HG02973 (cell line): Measurements from ENCODE around the gene UFD1.

ENCODE experiments used
- ATAC-seq: cut with Tn5 transposase; IDR thresholded peaks from one replicate; pipeline ENCODE4 v1.9.1; 2021; ENCODE audit warnings: moderate library complexity; ENCODE audit not compliant: unreplicated experiment

The UFD1 gene

DNA sequence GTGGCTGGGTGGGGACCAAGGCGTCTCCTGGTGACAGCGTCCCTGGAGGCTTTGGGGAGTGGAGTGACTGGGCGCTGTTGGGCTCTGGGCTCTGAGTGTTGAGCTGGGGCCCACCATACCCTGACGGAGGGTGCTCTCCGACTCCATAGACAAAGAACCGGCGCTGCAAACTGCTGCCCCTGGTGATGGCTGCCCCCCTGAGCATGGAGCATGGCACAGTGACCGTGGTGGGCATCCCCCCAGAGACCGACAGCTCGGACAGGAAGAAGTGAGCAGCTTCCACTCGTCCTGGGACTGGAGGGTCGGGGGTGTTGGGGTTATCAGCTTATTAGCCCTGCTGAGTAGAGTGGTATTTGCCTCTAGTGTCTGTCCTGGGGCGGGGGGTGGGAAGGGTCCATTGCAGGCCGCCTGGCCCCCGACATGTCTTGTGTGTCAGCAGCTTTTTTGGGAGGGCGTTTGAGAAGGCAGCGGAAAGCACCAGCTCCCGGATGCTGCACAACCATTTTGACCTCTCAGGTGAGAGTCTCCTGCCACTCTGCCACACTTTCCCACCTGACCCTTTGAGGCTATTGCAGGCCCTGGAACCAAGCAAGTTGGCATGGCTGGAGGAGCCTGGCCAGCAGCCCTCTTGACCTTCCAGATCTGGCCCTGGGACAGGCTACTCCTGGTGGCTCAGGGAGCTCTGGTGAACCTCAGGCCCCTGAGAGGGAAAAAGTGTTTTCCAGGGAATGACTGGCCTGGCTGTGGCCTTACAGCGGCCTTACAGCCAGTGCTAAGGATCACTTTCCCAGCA lies 37.6 kb upstream of the UFD1 start:
- no peak for ATAC-seq

DNA sequence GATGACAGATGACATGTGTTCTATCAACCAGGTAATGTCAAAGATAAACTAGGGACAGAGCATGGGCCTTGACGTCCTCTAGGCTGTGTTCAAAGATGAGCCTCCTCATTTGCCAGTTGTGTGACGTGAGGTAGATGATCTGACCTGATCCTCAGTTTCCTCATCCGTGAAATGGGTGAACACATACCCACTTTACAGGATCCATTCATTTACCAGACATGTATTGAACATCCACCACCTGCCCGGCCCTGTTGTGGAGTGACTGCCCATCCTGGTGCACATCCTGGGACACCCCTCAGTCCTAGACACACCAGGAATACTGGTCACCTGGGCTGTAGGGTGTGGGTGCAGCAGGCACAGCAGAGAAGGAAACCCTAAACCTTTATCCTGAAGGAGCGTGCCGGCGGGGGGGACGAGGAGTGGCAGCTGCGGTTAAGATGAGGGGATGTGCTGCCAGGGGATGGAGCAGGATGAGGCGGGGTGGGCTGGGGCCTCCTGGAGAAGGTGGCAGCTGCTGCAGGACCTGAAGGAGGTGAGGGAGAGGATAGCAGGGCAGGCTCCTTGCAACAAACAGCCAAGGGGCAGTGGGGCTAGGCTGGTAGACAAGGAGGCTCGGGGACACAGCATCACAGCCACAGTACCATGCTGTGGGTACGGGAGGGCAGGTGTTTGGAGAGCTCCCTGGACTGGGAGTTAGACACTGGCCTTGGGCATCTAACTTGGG lies 36.8 kb upstream of the UFD1 start:
- ATAC-seq, result no peak

DNA sequence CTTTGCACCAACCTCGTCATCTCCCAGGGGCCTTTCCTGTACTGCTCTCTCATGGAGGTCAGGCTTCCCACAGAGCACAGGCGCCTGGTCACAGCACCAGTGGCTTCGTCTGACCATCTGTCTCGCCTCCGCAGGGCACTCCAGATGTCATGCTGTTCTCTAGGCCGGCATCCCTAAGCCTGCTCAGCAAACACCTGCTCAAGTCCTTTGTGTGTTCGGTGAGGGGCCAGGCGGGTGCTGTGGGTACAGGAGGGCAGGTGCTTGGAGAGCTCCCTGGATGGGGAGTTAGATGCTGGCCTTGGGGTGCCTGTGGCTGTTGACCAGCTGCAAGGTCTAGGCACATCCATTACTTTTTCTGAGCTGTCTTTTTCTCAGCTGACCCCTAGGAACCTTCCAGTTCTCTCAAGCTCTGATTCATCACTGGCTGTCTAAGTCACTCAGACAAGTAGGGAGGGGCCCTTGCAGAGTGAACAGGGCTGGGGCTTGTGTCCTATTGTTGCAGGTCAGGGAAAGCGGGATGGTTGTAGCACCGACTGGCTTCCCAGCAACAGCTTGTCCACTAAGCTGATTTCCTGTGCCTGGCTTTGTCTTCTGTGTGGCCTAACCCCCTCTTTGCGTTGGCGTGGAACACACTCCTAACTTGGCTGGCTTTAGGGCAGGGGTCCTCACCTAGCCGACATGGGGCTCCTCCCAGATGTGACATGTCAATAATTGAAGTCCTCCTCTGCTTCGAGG lies 36.0 kb upstream of the UFD1 start:
- ATAC-seq, result no peak

DNA sequence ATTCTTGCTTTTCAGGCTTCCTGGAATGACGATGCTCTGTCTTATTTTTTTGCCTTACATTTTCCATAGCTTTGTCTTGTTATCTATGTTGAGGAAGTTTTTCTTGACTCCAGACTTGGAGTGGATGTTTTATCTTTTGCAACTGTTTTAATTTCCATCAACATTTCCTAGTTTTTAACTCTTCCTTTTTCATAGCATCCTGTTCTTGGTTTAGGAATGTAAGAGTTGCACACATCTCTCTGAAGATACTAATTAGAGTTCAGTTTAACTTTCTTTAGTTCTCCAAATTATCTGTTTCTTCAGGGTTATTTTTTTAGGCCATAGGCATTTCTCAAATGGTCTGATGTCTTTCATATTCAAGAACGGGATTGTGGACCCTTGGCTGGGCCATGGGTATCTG lies 34.8 kb upstream of the UFD1 start:
- ATAC-seq, result no peak

DNA sequence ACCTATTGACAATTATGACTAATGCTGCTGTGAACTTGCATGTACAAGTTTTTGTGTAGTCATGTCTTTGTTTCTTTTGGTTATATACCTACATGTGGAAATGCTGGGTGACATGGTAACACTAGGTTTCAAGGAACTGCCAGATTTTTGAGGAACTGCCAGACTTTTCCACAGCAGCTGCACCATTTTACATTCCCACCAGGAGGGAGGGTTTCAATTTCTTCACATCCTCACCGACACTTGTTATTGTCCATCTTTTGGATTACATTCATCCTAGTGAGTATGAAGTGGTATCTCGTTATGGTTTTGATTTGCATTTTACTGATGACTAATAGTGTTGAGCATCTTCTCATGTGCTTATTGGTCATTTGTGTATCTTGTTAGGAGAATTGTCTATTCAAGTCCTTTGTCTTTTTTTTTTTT lies 31.9 kb upstream of the UFD1 start:
- ATAC-seq, result no peak

DNA sequence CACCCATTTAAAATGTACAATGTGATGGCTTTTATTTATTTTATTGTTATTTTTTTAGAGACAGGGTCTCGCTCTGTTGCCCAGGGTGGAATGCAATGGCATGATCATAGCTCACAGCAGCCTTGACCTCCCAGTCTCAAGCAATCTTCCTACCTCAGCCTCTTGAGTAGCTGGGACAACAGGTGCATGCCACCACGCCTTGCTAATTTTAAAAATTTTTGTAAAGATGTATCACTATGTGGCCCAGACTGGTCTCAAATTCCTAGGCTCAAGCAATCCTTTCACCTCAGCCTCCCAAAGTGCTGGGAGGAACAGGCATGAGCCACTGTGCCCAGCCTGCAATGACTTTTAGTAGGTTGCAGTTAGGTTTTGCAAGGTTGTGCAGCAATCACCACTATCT lies 30.9 kb upstream of the UFD1 start:
- no peak for ATAC-seq

DNA sequence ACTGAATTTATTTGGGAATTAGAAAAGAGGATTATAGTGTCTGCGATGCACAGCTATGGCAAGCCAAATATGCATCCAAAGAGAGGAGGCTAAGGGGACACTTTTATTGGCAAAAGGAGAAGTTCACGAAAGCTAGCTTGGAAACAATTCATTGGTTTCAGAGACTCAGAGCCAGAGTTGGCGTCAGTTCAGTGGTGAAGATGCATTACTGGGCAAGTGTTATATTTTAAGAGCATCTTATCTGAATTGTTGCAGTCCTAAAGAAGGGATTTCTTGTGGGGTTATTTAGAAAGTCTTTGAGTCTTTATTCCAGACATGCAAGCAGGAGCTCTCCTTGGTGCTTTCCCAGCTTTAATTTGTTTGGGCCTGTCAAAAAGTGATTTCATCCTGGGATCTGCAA lies 30.2 kb upstream of the UFD1 start:
- no peak for ATAC-seq

DNA sequence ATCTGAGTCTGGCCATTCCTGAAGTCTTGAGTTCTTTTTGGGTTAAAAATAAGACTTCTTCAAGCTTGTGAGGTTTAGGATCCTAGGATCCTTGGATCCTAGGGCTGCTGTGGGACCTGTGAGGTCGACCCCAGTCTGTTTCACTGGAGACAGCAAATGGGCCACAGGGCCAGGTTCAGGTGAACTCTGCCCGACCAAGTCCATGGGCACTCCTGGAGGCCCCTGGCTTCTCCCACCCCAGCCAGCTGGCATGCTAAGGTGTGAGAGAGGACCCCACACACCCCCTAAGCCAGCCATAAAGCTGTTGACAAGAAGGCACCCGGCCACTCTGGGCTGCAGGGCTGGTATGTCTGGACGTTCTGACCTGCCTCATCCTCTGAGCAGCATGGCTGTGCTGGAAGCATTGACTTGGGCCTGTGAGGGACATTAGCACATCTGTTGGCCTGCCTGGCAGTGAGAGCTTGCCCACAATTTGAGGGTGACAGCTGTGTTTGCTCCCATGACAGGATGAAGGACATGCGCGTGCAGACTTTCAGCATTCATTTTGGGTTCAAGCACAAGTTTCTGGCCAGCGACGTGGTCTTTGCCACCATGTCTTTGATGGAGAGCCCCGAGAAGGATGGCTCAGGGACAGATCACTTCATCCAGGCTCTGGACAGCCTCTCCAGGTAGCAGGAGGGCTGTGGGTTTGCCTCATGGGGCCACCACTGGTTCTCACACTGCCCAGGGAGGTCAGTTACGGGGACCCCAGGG lies 29.2 kb upstream of the UFD1 start:
- ATAC-seq, result no peak

DNA sequence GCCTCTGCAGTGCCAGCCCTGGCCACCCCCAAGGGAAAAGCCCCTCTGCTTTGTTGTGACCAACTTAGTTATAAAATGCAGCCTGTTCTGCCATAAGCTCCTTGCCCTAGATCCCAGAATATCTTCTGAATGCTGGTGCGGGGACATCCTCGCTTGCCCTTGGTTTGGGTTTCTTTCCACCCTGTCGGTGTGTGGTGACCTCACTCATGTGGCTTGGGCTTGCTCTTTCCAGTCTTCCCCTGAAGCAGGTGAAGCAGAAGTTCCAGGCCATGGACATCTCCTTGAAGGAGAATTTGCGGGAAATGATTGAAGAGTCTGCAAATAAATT lies 28.5 kb upstream of the UFD1 start:
- no peak for ATAC-seq

DNA sequence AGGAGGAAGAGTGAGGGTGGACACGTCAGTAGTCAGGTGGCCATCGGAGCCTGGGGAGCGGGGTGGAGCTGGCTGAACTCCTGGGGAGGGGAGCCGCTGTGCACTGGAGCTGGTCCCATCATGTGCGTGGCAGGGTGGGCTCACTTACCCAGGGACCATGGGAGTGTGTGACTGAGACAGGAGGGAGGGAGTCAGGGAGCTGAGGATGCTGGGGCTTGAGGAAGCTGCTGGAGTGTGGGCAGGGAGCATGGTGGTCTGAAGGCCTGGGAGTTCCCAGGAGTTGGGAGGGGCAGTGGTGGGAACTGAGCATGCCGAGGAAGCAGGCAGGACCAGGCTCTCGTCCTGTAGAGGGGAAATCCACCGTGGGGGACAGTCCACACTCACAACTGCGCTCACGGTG lies 27.2 kb upstream of the UFD1 start:
- no peak for ATAC-seq

DNA sequence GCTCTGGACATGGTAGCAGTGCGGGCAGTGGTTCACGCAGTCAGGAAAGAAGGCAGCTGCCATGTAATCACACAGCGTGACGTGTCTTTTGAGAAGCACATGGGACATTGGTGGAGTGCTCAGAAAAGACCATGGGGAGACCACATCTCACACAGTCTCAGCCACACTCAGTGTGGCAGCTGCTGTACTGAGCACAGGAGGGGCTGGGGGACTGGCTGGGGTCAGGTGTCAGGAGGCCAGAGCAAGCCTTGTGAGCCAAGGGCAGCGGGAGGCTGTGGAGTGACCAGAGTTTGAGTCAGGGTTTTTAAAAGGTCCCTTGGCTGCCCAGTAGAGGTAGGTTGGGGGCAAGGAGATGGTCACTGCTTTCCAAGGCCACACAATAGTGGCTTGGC lies 26.7 kb upstream of the UFD1 start:
- ATAC-seq, result no peak

DNA sequence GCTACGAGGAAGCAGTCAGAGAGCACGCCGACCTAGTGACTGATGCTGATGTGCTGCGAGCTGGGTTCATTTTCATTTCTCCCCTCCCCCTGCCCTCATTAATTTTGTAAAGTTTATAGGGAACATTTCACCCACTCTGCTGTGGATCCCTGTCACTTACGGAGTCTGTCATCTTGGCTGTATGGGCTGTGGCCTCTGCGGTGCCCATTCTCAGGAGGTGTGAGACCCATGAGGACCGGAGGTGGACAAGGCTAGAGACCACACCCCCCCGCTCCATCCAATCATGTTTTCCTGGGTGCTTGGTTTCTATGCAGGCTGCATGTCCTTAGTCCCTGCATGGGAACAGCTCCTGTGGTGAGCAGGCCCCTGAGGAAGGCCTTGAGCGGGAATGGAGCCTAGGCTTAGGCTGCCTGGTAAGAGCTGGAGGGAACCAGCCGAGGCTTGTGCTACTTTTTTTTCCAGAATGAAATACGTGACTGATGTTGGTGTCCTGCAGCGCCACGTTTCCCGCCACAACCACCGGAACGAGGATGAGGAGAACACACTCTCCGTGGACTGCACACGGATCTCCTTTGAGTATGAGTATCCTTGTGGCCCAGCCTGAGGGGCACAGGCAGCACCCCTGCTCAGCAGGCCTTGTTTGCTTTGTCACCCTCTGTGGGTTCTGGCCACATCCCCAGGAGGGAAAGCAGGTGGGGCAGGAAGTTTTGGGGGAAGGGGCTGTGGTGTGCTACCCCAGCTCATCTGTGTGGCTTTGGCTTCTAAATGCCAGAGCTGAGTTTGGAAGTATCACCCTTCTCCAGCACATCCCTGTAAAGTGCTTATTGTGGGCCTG lies 26.1 kb upstream of the UFD1 start:
- no peak for ATAC-seq

DNA sequence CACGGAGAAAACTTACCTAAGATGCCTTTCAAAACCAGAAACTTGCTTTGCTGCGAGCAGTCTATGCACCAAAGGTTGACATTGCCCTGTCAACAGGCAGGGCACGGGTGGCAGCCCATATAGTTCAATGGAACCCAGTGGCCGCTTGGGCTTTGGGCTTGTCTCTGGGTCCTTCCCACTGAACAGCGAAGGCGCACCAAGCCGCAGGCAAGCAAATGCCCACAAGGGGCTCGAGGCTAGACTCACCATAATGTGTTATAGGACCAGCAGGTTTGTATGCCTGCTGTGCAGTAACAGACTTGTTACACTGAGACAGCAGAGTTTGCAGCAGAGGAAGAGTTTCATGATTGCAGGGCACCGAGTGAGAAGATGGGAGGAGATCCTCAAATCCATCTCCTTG lies 24.9 kb upstream of the UFD1 start:
- ATAC-seq, result no peak

DNA sequence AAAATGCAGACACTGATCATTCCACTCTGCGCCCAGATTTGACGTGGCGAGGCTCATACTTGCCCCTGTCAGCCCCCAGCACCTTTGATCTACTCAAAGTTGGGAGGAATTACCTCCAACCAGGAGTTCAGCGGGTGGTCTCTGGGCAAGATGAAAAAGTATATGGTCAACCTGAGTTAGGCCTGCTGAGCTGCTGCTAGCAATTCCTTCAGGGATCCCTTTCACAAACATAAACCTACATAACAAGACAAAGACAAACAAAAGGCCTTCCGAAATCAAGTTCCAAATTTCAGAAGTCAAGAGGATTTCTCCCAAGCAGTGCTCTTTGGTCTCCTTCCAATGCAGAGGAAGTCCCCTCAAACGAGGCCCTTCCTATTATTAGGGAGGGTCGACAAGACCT lies 24.4 kb upstream of the UFD1 start:
- ATAC-seq, result no peak

DNA sequence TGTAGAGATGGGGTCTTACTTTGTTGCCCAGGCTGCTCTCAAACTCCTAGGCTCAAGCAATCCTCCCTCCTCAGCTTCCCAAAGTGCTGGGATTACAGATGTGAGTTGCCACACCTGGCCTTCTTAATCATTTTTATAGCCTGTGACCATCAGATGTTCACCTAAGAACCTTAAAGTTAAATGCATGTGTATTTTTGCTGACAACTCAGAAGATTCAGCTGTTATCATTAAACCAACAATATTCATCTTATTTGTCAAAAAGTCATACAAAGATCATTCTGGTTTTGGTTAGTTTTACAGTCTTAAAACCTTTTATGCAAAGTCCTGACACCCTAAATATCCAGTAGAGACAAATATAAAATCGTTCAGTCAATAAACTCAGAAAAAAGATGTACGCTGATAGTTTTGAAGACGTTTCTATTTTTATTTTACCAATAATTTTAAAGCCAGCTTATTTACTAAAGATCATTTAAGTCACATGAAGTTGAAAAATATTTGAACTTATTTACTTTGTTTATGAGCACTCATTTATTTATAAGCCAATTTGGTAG lies 23.0 kb upstream of the UFD1 start:
- ATAC-seq, result no peak

DNA sequence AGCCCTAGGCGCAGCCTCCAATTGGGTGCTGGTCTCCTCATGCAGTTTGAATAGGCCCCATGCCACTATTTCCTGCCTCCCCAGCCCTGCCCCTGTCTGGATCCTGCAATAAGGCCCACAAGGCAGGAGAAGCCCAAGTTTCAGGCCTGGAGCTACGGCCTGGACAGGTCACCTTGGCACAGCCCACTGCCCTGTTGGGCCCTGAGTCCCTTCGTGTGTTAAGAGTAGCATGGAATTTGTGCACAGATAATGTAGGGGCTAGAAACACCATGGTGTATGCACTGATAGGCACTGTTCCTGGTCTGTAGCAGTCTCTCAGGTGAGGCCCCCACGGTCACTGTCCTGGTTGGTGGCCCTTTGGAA lies 20.9 kb upstream of the UFD1 start:
- ATAC-seq, result no peak

DNA sequence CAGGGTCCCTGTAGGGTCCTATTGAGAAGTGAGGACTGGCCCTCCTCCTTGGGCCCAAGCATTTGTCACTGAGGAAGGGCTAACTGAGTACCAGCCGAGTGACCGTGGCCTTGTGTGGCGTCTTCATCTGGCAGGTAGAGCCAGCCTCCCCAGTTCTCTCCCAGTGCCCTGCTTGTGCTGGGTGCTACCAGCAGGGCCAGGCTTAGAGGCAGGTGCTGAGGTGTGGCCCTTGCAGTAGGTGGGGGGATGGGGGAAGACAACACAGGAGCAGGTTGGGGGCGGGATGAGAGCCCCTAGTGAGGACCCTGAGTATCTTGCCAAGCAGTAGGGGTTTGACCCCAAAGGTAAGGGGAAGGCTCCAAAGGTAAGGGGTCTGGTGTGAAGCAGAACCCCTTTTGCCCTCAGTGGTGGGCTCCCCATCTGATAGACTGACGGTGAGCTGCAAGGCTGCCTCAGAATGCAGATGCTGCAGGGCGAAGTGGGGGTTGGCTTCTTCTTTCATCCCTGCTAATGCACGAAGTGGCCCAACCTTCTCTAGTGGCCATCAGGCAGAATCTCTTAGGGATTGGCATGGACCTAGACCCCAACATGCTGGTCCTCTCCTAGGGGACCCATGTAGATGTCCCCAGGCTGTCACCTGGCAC lies 20.4 kb upstream of the UFD1 start:
- ATAC-seq, result no peak

DNA sequence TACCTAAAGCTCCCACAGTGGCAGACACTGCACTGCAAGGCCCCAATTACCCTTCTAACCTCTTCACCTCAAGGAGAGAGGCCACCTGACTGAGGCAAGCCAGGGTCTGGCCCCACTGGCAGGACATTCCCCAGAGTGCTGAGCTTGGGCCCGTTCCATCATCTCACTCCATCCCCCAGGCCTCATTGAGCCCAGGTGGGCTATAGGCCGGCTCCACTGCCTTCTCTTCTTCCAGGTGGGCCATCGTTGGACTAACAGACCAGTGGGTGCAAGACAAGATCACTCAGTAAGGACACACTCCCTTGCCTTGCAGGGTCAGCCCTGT lies 19.8 kb upstream of the UFD1 start:
- ATAC-seq, result no peak

DNA sequence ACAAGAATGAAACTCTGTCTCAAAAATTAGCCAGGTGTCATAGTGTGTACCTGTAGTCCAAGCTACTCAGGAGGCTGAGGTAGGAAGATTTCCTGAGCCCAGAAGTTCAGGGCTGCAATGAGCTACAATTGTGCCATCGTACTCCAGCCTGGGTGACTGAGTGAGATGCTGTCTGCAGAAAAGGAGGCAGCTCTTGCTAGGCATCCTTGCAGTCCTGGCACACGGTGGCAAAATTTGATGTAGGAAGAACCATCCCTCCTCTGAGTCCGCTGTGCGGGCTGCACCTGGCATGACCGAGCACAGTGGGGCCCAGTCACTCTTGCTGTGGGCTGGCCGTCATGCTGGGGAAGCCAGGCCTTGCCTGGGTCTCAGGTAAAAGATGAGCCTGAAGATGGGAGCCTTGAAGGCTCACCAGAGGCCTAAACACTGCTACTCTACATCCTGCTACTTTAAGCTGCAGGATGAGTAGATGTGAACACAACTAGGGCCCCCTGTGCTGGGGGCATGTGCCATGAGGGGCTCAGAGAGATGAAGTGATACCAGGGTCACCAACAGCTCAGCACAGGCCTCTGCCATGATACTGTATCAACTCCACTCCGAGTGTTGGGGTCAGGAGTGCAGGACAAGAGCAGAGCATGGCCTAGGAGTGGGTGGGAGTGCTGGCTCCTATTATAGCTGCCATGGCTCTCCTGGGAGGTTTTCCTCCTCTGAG lies 19.3 kb upstream of the UFD1 start:
- no peak for ATAC-seq
